SK-N-SH treated with all-trans-retinoic acid at 6 μM for 48 hours (cell line): ENCODE results near the gene CHID1.

ENCODE experiments used
- ESRRG ChIP-seq: fragments of 250-450 bp; sonication (Bioruptor Pico); IDR thresholded peaks from 2 replicates; pipeline ENCODE4 v1.6.1; 2021; ENCODE audit warnings: mild to moderate bottlenecking
- PATZ1 ChIP-seq: fragments of 250-450 bp; sonication (Bioruptor Pico); IDR thresholded peaks from 2 replicates; pipeline ENCODE4 v1.8.0; 2020; ENCODE audit warnings: mild to moderate bottlenecking, moderate library complexity, borderline replicate concordance
- ZC3H10 ChIP-seq: fragments of 250-450 bp; sonication (Bioruptor Pico); IDR thresholded peaks from 2 replicates; pipeline ENCODE4 v1.5.1; 2021; ENCODE audit warnings: mild to moderate bottlenecking, moderate library complexity
- ZNF8 ChIP-seq: fragments of 450-650 bp; formaldehyde crosslinking; IDR thresholded peaks from 2 replicates; pipeline ENCODE4 v1.5.0; 2020; ENCODE audit warnings: mild to moderate bottlenecking, moderate library complexity

GRCh38 chr11:837189-837989, 73.2 kb downstream of the CHID1 start:
- no peak for TF ChIP-seq ZC3H10 (CRISPR knock-in tag)
- TF ChIP-seq ESRRG (CRISPR knock-in tag), result no peak
- TF ChIP-seq PATZ1, result no peak
- TF ChIP-seq ZNF8 (CRISPR knock-in tag), result no peak
